ELR (cell line): ENCODE measurements around the gene UPK3A.

Experiments
- DNase-seq: peaks from one replicate; pipeline ENCODE4 v3.0.0-alpha.2; 2015; ENCODE audit warnings: low read depth

UPK3A gene

GRCh38 chr22:45329530-45329936 lies 44.8 kb downstream of the UPK3A start:
- DNase-seq: no peak

GRCh38 chr22:45330548-45330947 lies 45.8 kb downstream of the UPK3A start:
- no peak for DNase-seq

- DNase-seq: no peak
Observed at GRCh38 chr22:45331486-45331885, 46.7 kb downstream of the UPK3A start.

- no peak for DNase-seq
Observed at GRCh38 chr22:45332001-45332400, 47.3 kb downstream of the UPK3A start.

- no peak for DNase-seq
Observed at GRCh38 chr22:45334068-45334467, 49.3 kb downstream of the UPK3A start.

- DNase-seq: no peak
Observed at GRCh38 chr22:45334528-45334927, 49.8 kb downstream of the UPK3A start.

- DNase-seq: no peak
Observed at GRCh38 chr22:45335021-45335818, 50.5 kb downstream of the UPK3A start.

- DNase-seq: no peak
Observed at GRCh38 chr22:45335854-45336522, 51.2 kb downstream of the UPK3A start.

- no peak for DNase-seq
Observed at GRCh38 chr22:45336971-45337431, 52.3 kb downstream of the UPK3A start.

- DNase-seq: no peak
Observed at GRCh38 chr22:45337536-45337935, 52.8 kb downstream of the UPK3A start.

GRCh38 chr22:45338795-45339194 lies 54.0 kb downstream of the UPK3A start:
- DNase-seq: no peak

- DNase-seq: no peak
Observed at GRCh38 chr22:45340323-45340722, 55.6 kb downstream of the UPK3A start.

- DNase-seq: no peak
Observed at GRCh38 chr22:45341498-45341897, 56.7 kb downstream of the UPK3A start.

- DNase-seq: no peak
Observed at GRCh38 chr22:45343143-45343542, 58.4 kb downstream of the UPK3A start.

GRCh38 chr22:45344334-45344733 lies 59.6 kb downstream of the UPK3A start:
- peak; percentile 8 for DNase-seq
